Adrenal gland (tissue), 12 donors: ENCODE data around the gene PAPOLB. TPM values are rescaled to one million over a fixed set of nuclear protein-coding genes. Genes with fewer than 3 reads are reported as not detected.
A peak's percentile ranks its signal among the peaks of the same experiment; 100 is the strongest.

ENCODE experiments used
- DNase-seq, 7 donors: peaks; one replicate each; pipeline ENCODE4 v3.0.0-alpha.2; 2019 to 2020
- H3K27ac ChIP-seq, 5 donors: fragments of 200-600 bp; sonication (generic) in 4 of 5; 1 replicate in 3 of 5; 2 replicates in 2 of 5; pipeline versions ENCODE4 v1.5.1 to v1.8.0; 2016 to 2020; ENCODE audit warnings: mild to moderate bottlenecking in 1 of 5
- H3K27me3 ChIP-seq: fragments of 200-600 bp; 2 replicates; pipeline ENCODE4 v1.8.0; 2021
- H3K36me3 ChIP-seq, 2 donors: fragments of 200-600 bp; replicated peaks in 1 of 2; 1 replicate in 1 of 2; 2 replicates in 1 of 2; pipeline versions ENCODE4 v1.5.1 to v1.8.0; 2018 to 2022
- H3K4me1 ChIP-seq, 2 donors: fragments of 200-600 bp; replicated peaks in 1 of 2; 1 replicate in 1 of 2; 2 replicates in 1 of 2; pipeline versions ENCODE4 v1.5.1 to v1.8.0; 2018 to 2021
- H3K4me3 ChIP-seq, 4 donors: fragments of 200-600 bp; sonication (generic) in 3 of 4; one replicate each; pipeline ENCODE4 v1.5.1; 2016 to 2018
- H3K9me3 ChIP-seq, 3 donors: fragments of 200-600 bp; sonication (generic) in 1 of 3; replicated peaks in 1 of 3; 1 replicate in 2 of 3; 2 replicates in 1 of 3; pipeline versions ENCODE4 v1.5.1 to v1.8.0; 2016 to 2021
- POLR2A ChIP-seq, 2 donors: fragments of 450-650 bp; IDR thresholded peaks; one replicate each; pipeline ENCODE4 v1.6.1; 2017; ENCODE audit warnings: antibody characterized with exemption in 2 of 2, mild to moderate bottlenecking in 2 of 2, moderate library complexity in 1 of 2
- WGBS, 4 donors: extraction: QIAGEN DNeasy Blood & Tissue Kit in 2 of 4; methylation state at CpG; one replicate each; pipeline versions ENCODE4 v1.1.5 to v1.1.7; 2013 to 2017; 5-methylcytosine and 5-hydroxymethylcytosine counted together
- intact Hi-C, 2 donors: fragments of 100-400 bp; cut with DNase I; formaldehyde crosslinking; loops; one replicate each; pipeline versions ENCODE4 v1.14.1 to v1.15.0; 2022 to 2023
- polyA plus RNA-seq, 3 donors: library from polyadenylated mRNA; stranded (reverse); fragments of 200-250 nt in 2 of 3; fragments of 350-450 nt in 1 of 3; fragmentation: Illumina TruSeq in 1 of 3; extraction: RNeasy Lipid Tissue Mini Kit (QIAGEN cat#74804) in 1 of 3; gene quantifications; one replicate each; pipeline ENCODE4 v1.2.3, GENCODE V29; 2013 to 2014
- total RNA-seq, 9 donors: library from RNA; depleted of rRNA in 4 of 9; stranded (reverse); fragments of >200 nt in 4 of 9; fragments of 120-200 nt in 1 of 9; fragmentation: NEBNext Ultra II Directional in 1 of 9; extraction: Animal tissue kit (Norgen Biotek cat#: 25700) in 1 of 9; gene quantifications; one replicate each; pipeline versions ENCODE4 v1.1.0 to v1.2.4, GENCODE V29; 2013 to 2023
- TF ChIP-seq, protein P1 (sequence below), 6 experiments: fragments of 450-650 bp in 4 of 6; fragments of 200-600 bp in 2 of 6; sonication (generic) in 1 of 6; IDR thresholded peaks; 1 replicate in 5 of 6; 2 replicates in 1 of 6; pipeline versions ENCODE4 v1.5.1 to v1.8.0; 2016 to 2021; ENCODE audit warnings: antibody characterized with exemption in 6 of 6, mild to moderate bottlenecking in 2 of 6, moderate library complexity in 1 of 6
- donor health status: healthy with polysubstance abuse.
- donor health status: Bipolar disorder and iron deficiency.
- donor health status: DM: yes; HTN: yes; CAD: no.
- donor health status: DM: no; HTN: no; CAD: no.
- donor health status: DM: no; HTN: no; CAD: no.
- donor health status: DM: yes; HTN: yes; CAD: no.

The PAPOLB gene
- total and polyA plus RNA-seq, 12 donors: 0.04 to 0.11 (median 0.08) TPM; not detected in 9

DNA sequence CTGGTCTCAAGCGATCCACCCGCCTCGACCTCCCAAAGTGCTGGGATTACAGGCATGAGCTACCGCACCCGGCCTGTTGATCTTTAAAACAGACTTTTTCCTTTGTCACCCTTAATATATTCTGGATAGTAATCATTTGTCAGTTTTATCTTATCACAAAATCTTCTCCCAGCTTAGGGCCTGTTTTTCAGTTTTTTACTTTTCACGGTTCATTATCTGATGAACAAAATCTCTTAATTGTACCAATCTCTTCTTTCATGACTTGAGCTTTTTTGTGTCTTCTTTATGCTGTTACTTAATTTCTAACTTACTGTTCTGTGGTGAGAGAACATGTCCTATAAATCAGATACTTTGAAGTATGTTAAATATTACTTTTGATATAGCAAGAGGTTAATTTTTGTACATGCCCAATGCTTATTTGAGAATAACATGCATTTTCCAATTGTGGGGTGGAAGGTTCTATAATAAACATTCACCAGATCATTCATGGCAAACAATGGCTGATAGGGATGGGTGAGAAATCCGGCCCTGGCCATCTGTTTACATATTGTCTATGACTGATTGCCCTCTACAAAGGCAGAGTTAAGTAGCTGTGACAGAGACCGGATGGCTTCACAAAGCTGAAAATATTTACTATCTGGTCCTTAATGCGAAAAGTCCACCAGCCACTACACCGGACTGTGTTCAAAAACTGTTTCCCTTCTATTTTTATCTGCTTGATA is 5.3 kb downstream of the PAPOLB start:
- no peaks in the 10 kb centered on the region for H3K36me3 ChIP-seq
- no peak for TF ChIP-seq POLR2A (IDR thresholded peaks at IDR 0.05)
- TF ChIP-seq, protein P1, sequence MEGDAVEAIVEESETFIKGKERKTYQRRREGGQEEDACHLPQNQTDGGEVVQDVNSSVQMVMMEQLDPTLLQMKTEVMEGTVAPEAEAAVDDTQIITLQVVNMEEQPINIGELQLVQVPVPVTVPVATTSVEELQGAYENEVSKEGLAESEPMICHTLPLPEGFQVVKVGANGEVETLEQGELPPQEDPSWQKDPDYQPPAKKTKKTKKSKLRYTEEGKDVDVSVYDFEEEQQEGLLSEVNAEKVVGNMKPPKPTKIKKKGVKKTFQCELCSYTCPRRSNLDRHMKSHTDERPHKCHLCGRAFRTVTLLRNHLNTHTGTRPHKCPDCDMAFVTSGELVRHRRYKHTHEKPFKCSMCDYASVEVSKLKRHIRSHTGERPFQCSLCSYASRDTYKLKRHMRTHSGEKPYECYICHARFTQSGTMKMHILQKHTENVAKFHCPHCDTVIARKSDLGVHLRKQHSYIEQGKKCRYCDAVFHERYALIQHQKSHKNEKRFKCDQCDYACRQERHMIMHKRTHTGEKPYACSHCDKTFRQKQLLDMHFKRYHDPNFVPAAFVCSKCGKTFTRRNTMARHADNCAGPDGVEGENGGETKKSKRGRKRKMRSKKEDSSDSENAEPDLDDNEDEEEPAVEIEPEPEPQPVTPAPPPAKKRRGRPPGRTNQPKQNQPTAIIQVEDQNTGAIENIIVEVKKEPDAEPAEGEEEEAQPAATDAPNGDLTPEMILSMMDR (IDR thresholded peaks at IDR 0.05): no peak
- intact Hi-C loops: no loop called here
- no peak overlapping the region for H3K27ac ChIP-seq
- no peaks in the 10 kb centered on the region for H3K4me1 ChIP-seq
- no peak overlapping the region for H3K4me3 ChIP-seq
- peaks cover 4% of the 10 kb centered on the region for H3K27me3 ChIP-seq
- 79 to 85% (median 82%) methylated on average over 10 of the region's 10 CpGs for WGBS, 4 donors
- peak in 1 of 7 donors; percentile 9 for DNase-seq
- no peaks in the 10 kb centered on the region for H3K9me3 ChIP-seq

DNA sequence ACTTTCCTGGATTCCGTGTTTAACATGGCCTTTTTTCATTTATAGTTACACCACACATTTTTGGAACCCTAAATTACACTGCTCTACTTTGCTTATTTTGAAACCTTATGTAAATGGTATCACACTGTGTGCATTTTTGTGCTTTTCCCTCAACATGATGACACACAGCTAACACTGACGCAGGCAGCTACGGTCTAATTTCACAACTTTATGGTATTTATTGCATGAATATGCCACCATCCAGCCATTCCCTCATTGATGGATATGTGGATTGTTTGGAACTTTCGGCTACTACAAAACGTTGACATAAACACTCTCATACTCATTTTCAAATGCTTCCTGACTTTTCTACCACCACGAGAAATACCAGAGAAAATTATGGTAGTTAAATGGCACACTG is 6.9 kb downstream of the PAPOLB start:
- Histone ChIP-seq H3K36me3 (no peaks in the 10 kb centered on the region), H3K27ac (no peak overlapping the region), H3K27me3 (no peaks in the 10 kb centered on the region), H3K4me1 (no peaks in the 10 kb centered on the region), H3K4me3 (no peak overlapping the region), H3K9me3 (no peaks in the 10 kb centered on the region)
- WGBS, 4 donors: 77 to 81% (median 78%) methylated on average over 6 of the region's 6 CpGs
- TF ChIP-seq POLR2A (IDR thresholded peaks at IDR 0.05): no peak
- TF ChIP-seq, protein P1 (IDR thresholded peaks at IDR 0.05): no peak
- intact Hi-C loops: no loop called here
- DNase-seq: no peak

DNA sequence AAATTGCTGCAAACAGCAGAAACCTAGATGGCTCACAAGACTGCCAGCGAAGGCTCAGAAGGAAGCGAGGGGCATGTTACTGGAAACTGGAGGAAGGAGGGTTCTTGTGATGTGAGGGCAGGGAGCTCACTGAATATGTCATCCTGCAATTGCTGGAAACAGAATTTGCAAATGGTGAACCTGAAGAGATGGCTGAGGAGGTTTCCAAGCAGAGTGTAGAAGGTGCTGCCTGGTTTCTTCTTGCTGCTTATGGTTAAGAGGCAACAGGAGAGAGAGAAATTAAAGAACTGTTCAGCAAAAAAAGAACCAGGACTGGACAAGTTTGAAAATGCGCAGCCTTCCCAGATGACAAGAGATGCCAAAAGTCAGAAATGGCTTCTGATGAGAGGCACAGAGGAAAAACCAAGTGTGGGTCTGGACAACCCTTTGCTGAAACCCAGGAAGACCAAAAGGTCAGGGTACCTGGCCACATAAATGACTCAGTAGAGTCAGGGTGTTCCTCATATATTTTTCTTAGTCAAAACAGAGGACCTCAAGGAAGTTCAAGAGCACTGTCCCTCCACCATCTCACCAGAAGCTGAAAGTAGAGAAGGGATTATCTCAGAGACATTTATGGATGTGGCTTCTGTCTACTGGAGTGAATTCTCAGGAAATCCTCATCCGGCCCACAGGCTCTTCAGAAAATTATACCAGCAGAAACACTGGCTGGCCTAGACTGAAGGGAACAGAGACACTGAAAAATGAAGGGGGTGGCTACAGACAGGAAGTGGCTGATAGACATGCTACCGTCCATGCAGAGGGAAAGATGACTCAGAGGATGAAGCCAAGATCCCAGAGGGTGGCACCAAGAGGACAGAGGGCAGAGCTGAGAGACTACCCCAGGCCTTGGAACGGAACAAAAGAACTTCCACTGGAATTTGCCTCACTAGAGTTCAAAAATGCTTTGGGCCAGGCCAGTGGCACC is 10.1 kb downstream of the PAPOLB start:
- Histone ChIP-seq H3K27me3 (no peaks in the 10 kb centered on the region), H3K4me3 (no peak overlapping the region), H3K4me1 (no peaks in the 10 kb centered on the region), H3K9me3 (no peaks in the 10 kb centered on the region), H3K27ac (no peak overlapping the region), H3K36me3 (no peaks in the 10 kb centered on the region)
- 70 to 79% (median 76%) methylated on average over 6 of the region's 6 CpGs for WGBS, 4 donors
- intact Hi-C loops: no loop called here
- DNase-seq: peak in 1 of 7 donors; percentile 20
- TF ChIP-seq POLR2A (IDR thresholded peaks at IDR 0.05): no peak
- TF ChIP-seq, protein P1 (IDR thresholded peaks at IDR 0.05): no peak

DNA sequence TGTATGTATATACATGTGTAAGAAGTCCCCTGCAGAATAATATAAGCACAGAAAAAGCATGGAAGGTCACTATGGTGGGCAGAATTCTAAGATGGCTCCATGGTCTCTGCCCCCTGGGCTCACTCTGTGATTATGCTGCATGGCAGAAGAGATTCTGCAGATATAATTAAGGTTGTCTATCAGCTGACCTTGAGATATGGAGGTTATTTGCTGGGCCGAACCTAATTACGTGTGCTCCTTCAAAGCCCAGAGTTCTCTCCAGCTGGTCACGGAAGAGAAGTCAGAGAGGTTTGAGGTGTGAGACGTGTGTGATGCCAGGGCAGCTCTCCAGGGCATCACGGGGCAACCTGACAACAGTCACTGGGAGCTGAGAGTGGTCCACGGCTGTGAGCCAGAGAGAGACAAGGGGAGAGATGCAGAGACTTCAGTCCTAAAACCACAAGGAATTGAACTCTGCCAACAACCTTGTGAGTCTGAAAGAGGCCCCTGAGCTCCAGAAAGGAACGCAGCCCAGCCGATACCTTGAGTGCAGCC is 11.5 kb downstream of the PAPOLB start:
- H3K4me3 ChIP-seq: no peak overlapping the region
- peak in 1 of 7 donors; percentile 23 for DNase-seq
- intact Hi-C loops: no loop called here
- no peaks in the 10 kb centered on the region for H3K4me1 ChIP-seq
- H3K27me3 ChIP-seq: no peaks in the 10 kb centered on the region
- H3K36me3 ChIP-seq: no peaks in the 10 kb centered on the region
- no peak overlapping the region for H3K27ac ChIP-seq
- WGBS, 4 donors: 70 to 74% (median 72%) methylated on average over 6 to 8 of the region's 8 CpGs
- no peaks in the 10 kb centered on the region for H3K9me3 ChIP-seq
- TF ChIP-seq POLR2A (IDR thresholded peaks at IDR 0.05): no peak
- TF ChIP-seq, protein P1 (IDR thresholded peaks at IDR 0.05): no peak
